Suprapubic skin (tissue), 4 donors: ENCODE data around the gene ZFAND3.

ENCODE experiments used
- CTCF ChIP-seq, 2 donors: fragments of 200-600 bp in 1 of 2; fragments of 450-650 bp in 1 of 2; sonication (generic) in 1 of 2; IDR thresholded peaks; one replicate each; pipeline ENCODE4 v1.5.1; 2016 to 2019; ENCODE audit warnings: antibody characterized with exemption in 2 of 2, mild to moderate bottlenecking in 1 of 2, moderate library complexity in 1 of 2
- EP300 ChIP-seq: sonication (generic); formaldehyde crosslinking; IDR thresholded peaks from one replicate; pipeline ENCODE4 v1.6.1; 2017; ENCODE audit warnings: antibody characterized with exemption
- POLR2A ChIP-seq, 2 donors: fragments of 450-650 bp; IDR thresholded peaks; one replicate each; pipeline ENCODE4 v1.6.1; 2017; ENCODE audit warnings: antibody characterized with exemption in 2 of 2, mild to moderate bottlenecking in 2 of 2, moderate library complexity in 2 of 2
- POLR2AphosphoS5 ChIP-seq, 3 donors: sonication (generic); formaldehyde crosslinking; IDR thresholded peaks; one replicate each; pipeline ENCODE4 v1.6.1; 2017; ENCODE audit warnings: antibody characterized with exemption in 3 of 3

GRCh38 chr6:37938909-37939308 lies 119.4 kb downstream of the ZFAND3 start:
- TF ChIP-seq CTCF (IDR thresholded peaks at IDR 0.05) (no peak), POLR2A (IDR thresholded peaks at IDR 0.05) (no peak), POLR2AphosphoS5 (IDR thresholded peaks at IDR 0.05) (no peak), EP300 (no peak)
